PC-3 (cell line): Measurements from ENCODE around the gene IGFBP4. TPM values are rescaled to one million over a fixed set of nuclear protein-coding genes. Genes with fewer than 3 reads are reported as not detected.
A peak's percentile ranks its signal among the peaks of the same experiment; 100 is the strongest.

Experiments used
- ATAC-seq: fragments of 200-7000 bp; cut with Tn5 transposase; 2 replicates; pipeline ENCODE4 v1.9.1; 2020; ENCODE audit warnings: mild to moderate bottlenecking, moderate library complexity
- BruUV-seq: library from RNA; stranded (reverse); fragments of 400-500 nt; replicated peaks from 2 replicates; lab custom pipeline; 2021; lab: Mats Ljungman, UMichigan
- CTCF ChIA-PET: fragments of 300-600 bp; sonication (Branson Sonifier 250); formaldehyde crosslinking; loops from one replicate; lab custom pipeline; 2022; ENCODE audit warnings: antibody characterized with exemption; lab: Charles Lee
- POLR2A ChIA-PET: fragments of 300-600 bp; sonication (Branson Sonifier 250); formaldehyde crosslinking; loops from one replicate; lab custom pipeline; 2022; ENCODE audit warnings: antibody characterized with exemption; ENCODE audit not compliant: unreplicated experiment; lab: Charles Lee
- DNase-seq: peaks from one replicate; pipeline ENCODE4 v3.0.0-alpha.2; 2015
- H2AFZ ChIP-seq: fragments of 300-600 bp; sonication (generic); 2 replicates; pipeline ENCODE4 v1.6.0; 2016; ENCODE audit warnings: antibody characterized with exemption, low read length
- H3F3A ChIP-seq: fragments of 300-600 bp; sonication (generic); one replicate; pipeline ENCODE4 v1.6.0; 2017; ENCODE audit warnings: antibody characterized with exemption, low read length, control low read depth, mild to moderate bottlenecking; ENCODE audit not compliant: unreplicated experiment
- H3K27ac ChIP-seq: fragments of 300-600 bp; sonication (generic); 2 replicates; pipeline ENCODE4 v1.5.1; 2016; ENCODE audit warnings: mild to moderate bottlenecking, low read length
- H3K27me3 ChIP-seq: fragments of 300-600 bp; sonication (generic); 2 replicates; pipeline ENCODE4 v1.6.1; 2016; ENCODE audit warnings: low read length, mixed read lengths
- H3K36me3 ChIP-seq: fragments of 300-600 bp; sonication (generic); 2 replicates; pipeline ENCODE4 v1.6.1; 2016; ENCODE audit warnings: low read depth, mixed run types, low read length, mixed read lengths
- H3K4me1 ChIP-seq: fragments of 300-600 bp; sonication (generic); 2 replicates; pipeline ENCODE4 v1.5.1; 2016; ENCODE audit warnings: low read length; ENCODE audit not compliant: insufficient read depth
- H3K4me2 ChIP-seq: fragments of 300-600 bp; sonication (generic); 2 replicates; pipeline ENCODE4 v1.6.0; 2016; ENCODE audit warnings: low read length
- H3K4me3 ChIP-seq: fragments of 300-600 bp; sonication (generic); 2 replicates; pipeline ENCODE4 v1.5.1; 2016; ENCODE audit warnings: mild to moderate bottlenecking, low read length, mixed read lengths
- H3K79me2 ChIP-seq: fragments of 300-600 bp; sonication (generic); 2 replicates; pipeline ENCODE4 v1.6.1; 2017; ENCODE audit warnings: low read length, mixed read lengths
- H3K9ac ChIP-seq: fragments of 300-600 bp; sonication (generic); 2 replicates; pipeline ENCODE4 v1.6.0; 2016; ENCODE audit warnings: mild to moderate bottlenecking, low read length
- H3K9me2 ChIP-seq: fragments of 300-600 bp; sonication (generic); replicated peaks from 2 replicates; pipeline ENCODE4 v1.6.1; 2016; ENCODE audit warnings: mixed run types, low read length, mixed read lengths
- H3K9me3 ChIP-seq: fragments of 300-600 bp; sonication (generic); 2 replicates; pipeline ENCODE4 v1.6.1; 2016; ENCODE audit warnings: low read length, mixed read lengths
- H4K20me1 ChIP-seq: fragments of 300-600 bp; sonication (generic); 2 replicates; pipeline ENCODE4 v1.6.1; 2016; ENCODE audit warnings: low read length, mixed read lengths
- EZH2 ChIP-seq: fragments of 300-600 bp; sonication (generic); IDR thresholded peaks from one replicate; pipeline ENCODE4 v1.6.1; 2017; ENCODE audit warnings: antibody characterized with exemption, mild to moderate bottlenecking, low read length; ENCODE audit not compliant: unreplicated experiment
- EZH2phosphoT487 ChIP-seq: fragments of 300-600 bp; sonication (generic); IDR thresholded peaks from 2 replicates; pipeline ENCODE4 v1.6.1; 2018; ENCODE audit warnings: mild to moderate bottlenecking, antibody characterized with exemption, low read length, borderline replicate concordance
- intact Hi-C: fragments of 100-400 bp; cut with micrococcal nuclease; formaldehyde crosslinking; loops from 2 replicates; pipeline ENCODE4 v1.9.0; 2023
- total RNA-seq: library from RNA; depleted of rRNA; stranded (reverse); fragments of >200 nt; gene quantifications from 2 replicates; pipeline ENCODE4 v1.2.3, GENCODE V29; 2014
- TF ChIP-seq, protein P1 (sequence below): fragments of 300-600 bp; sonication (generic); conservative IDR thresholded peaks from 2 replicates; pipeline ENCODE4 v1.5.1; 2017; ENCODE audit warnings: antibody characterized with exemption, low read depth, mild to moderate bottlenecking, low read length

IGFBP4 gene
- total RNA-seq, 1 experiment from 2014 or later: 164 TPM

DNA sequence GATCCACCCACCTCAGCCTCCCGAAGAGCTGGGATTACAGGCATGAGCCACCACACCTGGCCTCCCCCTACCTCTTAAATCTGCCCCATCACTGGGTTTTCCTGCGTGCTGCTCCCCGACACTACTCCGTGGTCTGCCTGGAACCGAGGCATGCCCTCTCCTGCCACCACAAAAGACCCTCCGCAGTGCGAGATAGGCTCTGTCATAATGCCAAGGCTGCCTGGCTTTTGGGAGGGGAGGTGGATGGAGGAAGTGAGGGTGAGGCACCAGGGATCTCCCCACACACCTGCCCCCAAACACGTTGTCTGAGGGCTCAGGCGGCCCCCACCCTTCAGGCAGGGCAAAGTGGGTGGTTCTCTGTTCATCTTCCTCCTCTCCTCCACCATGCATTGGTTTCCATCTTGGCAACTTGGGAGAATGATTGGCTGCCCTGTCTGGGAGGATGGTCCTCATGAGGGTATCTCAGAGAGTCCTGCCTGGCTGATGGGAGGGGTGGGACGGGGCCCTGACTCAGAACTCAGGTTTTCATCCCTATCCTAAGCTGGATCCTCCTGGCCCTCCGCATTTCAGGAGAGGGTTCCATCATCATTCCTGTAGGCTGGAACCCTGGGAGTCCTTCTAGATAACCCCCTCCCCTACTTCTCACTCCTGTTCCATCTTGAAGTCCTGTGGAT lies 23.2 kb downstream of the IGFBP4 start:
- DNase-seq (peak; percentile 2), ATAC-seq (no peak)
- Histone ChIP-seq H2AFZ (no peak overlapping the region), H4K20me1 (no peaks in the 10 kb centered on the region), H3K9me2 (no peaks in the 10 kb centered on the region), H3K27ac (no peak overlapping the region), H3K36me3 (no peaks in the 10 kb centered on the region), H3K9ac (no peak overlapping the region), H3F3A (no peaks in the 10 kb centered on the region), H3K9me3 (no peaks in the 10 kb centered on the region), H3K4me2 (no peak overlapping the region), H3K4me1 (no peaks in the 10 kb centered on the region), H3K4me3 (no peak overlapping the region), H3K27me3 (no peaks in the 10 kb centered on the region), H3K79me2 (no peaks in the 10 kb centered on the region)
- intact Hi-C loops: no loop called here
- POLR2A ChIA-PET: no interaction called here
- TF ChIP-seq, protein P1, sequence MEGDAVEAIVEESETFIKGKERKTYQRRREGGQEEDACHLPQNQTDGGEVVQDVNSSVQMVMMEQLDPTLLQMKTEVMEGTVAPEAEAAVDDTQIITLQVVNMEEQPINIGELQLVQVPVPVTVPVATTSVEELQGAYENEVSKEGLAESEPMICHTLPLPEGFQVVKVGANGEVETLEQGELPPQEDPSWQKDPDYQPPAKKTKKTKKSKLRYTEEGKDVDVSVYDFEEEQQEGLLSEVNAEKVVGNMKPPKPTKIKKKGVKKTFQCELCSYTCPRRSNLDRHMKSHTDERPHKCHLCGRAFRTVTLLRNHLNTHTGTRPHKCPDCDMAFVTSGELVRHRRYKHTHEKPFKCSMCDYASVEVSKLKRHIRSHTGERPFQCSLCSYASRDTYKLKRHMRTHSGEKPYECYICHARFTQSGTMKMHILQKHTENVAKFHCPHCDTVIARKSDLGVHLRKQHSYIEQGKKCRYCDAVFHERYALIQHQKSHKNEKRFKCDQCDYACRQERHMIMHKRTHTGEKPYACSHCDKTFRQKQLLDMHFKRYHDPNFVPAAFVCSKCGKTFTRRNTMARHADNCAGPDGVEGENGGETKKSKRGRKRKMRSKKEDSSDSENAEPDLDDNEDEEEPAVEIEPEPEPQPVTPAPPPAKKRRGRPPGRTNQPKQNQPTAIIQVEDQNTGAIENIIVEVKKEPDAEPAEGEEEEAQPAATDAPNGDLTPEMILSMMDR: no peak
- TF ChIP-seq EZH2phosphoT487 (no peak), EZH2 (no peak)
- CTCF ChIA-PET: no interaction called here
- no TSS peak for BruUV-seq

DNA sequence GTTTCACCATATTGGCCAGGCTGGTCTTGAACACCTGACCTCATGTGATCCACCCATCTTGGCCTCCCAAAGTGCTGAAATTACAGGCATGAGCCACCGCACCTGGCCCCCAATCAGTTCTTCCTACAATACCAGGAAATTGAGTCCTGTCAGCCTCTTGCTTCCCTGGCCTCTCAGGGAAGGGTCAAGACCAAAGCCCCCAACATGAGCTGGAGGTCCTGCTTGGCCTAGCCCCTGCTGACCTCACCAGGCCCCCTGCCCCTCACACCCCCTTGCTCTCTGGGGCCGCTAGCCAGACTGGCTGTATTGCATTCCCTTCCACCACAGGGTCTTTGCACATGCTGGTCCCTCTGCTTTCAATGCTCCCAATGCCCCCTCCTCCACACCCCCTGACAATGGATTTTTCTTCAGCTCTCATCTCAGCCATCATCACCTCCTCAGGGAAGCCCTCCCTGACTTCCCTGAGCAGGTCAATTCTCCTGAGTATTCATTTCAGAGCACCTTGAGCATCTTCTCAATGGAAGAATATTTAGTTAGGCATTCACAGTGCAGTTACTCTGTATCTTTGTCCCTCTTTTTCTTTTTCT lies 24.1 kb downstream of the IGFBP4 start:
- DNase-seq: no peak

More for the DNA sequence above, 24.1 kb downstream of the IGFBP4 start:
- no peak overlapping the region for H3K9ac ChIP-seq
- no peaks in the 10 kb centered on the region for H3K4me1 ChIP-seq
- no TSS peak for BruUV-seq
- no peak for ATAC-seq
- H3K4me2 ChIP-seq: no peak overlapping the region
- H3K4me3 ChIP-seq: no peak overlapping the region
- TF ChIP-seq, protein P1: no peak
- TF ChIP-seq EZH2phosphoT487: no peak
- no peak for TF ChIP-seq EZH2
- intact Hi-C loops: no loop called here
- POLR2A ChIA-PET: no interaction called here
- no peaks in the 10 kb centered on the region for H4K20me1 ChIP-seq
- H3K27ac ChIP-seq: no peak overlapping the region
- CTCF ChIA-PET: no interaction called here
- H3K9me2 ChIP-seq: no peaks in the 10 kb centered on the region
- no peaks in the 10 kb centered on the region for H3K9me3 ChIP-seq
- no peaks in the 10 kb centered on the region for H3K27me3 ChIP-seq
- H3F3A ChIP-seq: no peaks in the 10 kb centered on the region
- no peak overlapping the region for H2AFZ ChIP-seq
- no peaks in the 10 kb centered on the region for H3K36me3 ChIP-seq
- H3K79me2 ChIP-seq: no peaks in the 10 kb centered on the region
